Measurements from ENCODE around the gene TMC4. TPM values are rescaled to one million over a fixed set of nuclear protein-coding genes. Genes with fewer than 3 reads are reported as not detected.
A peak's percentile ranks its signal among the peaks of the same experiment; 100 is the strongest.

The TMC4 gene
- total RNA-seq, 1 experiment from 2014 or later: 13.4 TPM

DNA sequence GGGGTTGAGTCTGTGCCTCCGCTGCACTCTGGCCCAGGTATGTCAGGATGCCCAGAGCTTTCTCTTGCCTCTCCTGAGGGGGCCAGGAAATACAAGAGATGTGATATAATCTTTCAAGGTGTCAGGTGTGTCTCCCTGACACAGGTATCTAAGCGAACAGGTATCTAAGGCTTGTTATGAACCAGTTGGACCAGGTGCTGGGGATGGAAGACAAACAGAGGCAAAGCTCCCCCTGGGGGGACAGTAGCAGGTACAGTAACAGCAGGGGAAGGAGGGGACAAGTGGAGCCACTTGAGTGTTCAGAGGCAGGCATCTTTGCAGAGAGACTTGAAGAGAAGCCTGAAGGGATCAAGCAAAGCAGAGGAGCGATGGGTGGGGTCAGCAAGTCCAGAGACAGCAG, 16.0 kb downstream of the TMC4 start:
- BruUV-seq (replicated peaks): no TSS peak
- DNase-seq (no peak), ATAC-seq (no peak)
- intact Hi-C loops (cut with micrococcal nuclease): no loop called here
- Histone ChIP-seq H4K20me1 (ENCODE audit: low read length) (no peaks in the 10 kb centered on the region), H3K4me1 (ENCODE audit: insufficient read depth, low read length) (peaks cover 26% of the 10 kb centered on the region), H2AFZ (ENCODE audit: low read length) (no peak overlapping the region), H3K79me2 (ENCODE audit: low read length) (peaks cover 23% of the 10 kb centered on the region), H3K27ac (ENCODE audit: low read length) (no peak overlapping the region), H3K4me2 (ENCODE audit: low read length) (no peak overlapping the region), H3K36me3 (ENCODE audit: low read depth, low read length) (peaks cover 46% of the 10 kb centered on the region), H3K4me3 (ENCODE audit: low read length) (no peak overlapping the region), H3K9ac (ENCODE audit: low read length) (no peak overlapping the region), H3F3A (ENCODE audit: low read length, unreplicated experiment) (no peaks in the 10 kb centered on the region), H3K9me2 (replicated peaks; ENCODE audit: low read length) (no peaks in the 10 kb centered on the region), H3K27me3 (ENCODE audit: low read length) (no peaks in the 10 kb centered on the region), H3K9me3 (ENCODE audit: low read length) (no peaks in the 10 kb centered on the region)
- ChIA-PET CTCF (interaction anchor here (0.8 kb wide), 1 partner anchor 11 kb away, joined by 3 read pairs; no protein-coding TSS in a partner anchor), POLR2A (ENCODE audit: unreplicated experiment) (no interaction called here)
- no peak for TF ChIP-seq EZH2 (IDR thresholded peaks at IDR 0.05; ENCODE audit: low read length, unreplicated experiment)
- TF ChIP-seq EZH2phosphoT487 (IDR thresholded peaks at IDR 0.05; ENCODE audit: borderline replicate concordance, low read length): no peak
- TF ChIP-seq, protein P1, sequence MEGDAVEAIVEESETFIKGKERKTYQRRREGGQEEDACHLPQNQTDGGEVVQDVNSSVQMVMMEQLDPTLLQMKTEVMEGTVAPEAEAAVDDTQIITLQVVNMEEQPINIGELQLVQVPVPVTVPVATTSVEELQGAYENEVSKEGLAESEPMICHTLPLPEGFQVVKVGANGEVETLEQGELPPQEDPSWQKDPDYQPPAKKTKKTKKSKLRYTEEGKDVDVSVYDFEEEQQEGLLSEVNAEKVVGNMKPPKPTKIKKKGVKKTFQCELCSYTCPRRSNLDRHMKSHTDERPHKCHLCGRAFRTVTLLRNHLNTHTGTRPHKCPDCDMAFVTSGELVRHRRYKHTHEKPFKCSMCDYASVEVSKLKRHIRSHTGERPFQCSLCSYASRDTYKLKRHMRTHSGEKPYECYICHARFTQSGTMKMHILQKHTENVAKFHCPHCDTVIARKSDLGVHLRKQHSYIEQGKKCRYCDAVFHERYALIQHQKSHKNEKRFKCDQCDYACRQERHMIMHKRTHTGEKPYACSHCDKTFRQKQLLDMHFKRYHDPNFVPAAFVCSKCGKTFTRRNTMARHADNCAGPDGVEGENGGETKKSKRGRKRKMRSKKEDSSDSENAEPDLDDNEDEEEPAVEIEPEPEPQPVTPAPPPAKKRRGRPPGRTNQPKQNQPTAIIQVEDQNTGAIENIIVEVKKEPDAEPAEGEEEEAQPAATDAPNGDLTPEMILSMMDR (conservative IDR thresholded peaks at IDR 0.05; ENCODE audit: low read depth, low read length): no peak

DNA sequence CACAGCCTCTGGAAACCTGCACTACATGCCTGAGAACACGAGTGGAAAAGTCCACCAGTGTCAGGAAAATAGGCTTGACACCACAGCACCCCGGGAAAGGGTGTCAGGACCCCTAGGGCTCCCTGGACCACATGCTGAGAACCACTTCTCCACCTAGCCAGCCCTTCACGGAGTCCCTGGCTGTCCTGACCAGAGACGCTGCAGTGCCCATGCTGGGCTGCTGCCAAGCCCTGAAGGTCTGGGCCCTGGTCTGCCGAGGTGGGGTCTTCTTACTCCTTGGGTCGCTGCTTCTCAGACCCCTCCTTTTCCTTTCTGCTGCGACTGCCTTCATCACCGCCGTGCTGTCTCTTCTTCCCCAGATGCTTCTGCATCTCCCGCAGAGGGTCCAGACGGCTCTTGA, 16.5 kb downstream of the TMC4 start:
- H3K4me2 ChIP-seq (ENCODE audit: low read length): no peak overlapping the region
- H3K27me3 ChIP-seq (ENCODE audit: low read length): no peaks in the 10 kb centered on the region
- H4K20me1 ChIP-seq (ENCODE audit: low read length): no peaks in the 10 kb centered on the region
- H3K9ac ChIP-seq (ENCODE audit: low read length): no peak overlapping the region
- ChIA-PET CTCF (no interaction called here), POLR2A (ENCODE audit: unreplicated experiment) (no interaction called here)
- H2AFZ ChIP-seq (ENCODE audit: low read length): no peak overlapping the region
- peaks cover 48% of the 10 kb centered on the region for H3K36me3 ChIP-seq (ENCODE audit: low read depth, low read length)
- no peaks in the 10 kb centered on the region for H3F3A ChIP-seq (ENCODE audit: low read length, unreplicated experiment)
- H3K9me2 ChIP-seq (replicated peaks; ENCODE audit: low read length): no peaks in the 10 kb centered on the region
- DNase-seq: no peak
- H3K9me3 ChIP-seq (ENCODE audit: low read length): no peaks in the 10 kb centered on the region
- no peak for ATAC-seq
- TF ChIP-seq EZH2phosphoT487 (IDR thresholded peaks at IDR 0.05; ENCODE audit: borderline replicate concordance, low read length) (no peak), EZH2 (IDR thresholded peaks at IDR 0.05; ENCODE audit: low read length, unreplicated experiment) (no peak)
- TF ChIP-seq, protein P1 (conservative IDR thresholded peaks at IDR 0.05; ENCODE audit: low read depth, low read length): no peak
- intact Hi-C loops (cut with micrococcal nuclease): no loop called here
- no peak overlapping the region for H3K27ac ChIP-seq (ENCODE audit: low read length)
- H3K4me3 ChIP-seq (ENCODE audit: low read length): no peak overlapping the region
- peaks cover 19% of the 10 kb centered on the region for H3K79me2 ChIP-seq (ENCODE audit: low read length)
- TSS peak; percentile 1 for BruUV-seq (replicated peaks)
- peaks cover 22% of the 10 kb centered on the region for H3K4me1 ChIP-seq (ENCODE audit: insufficient read depth, low read length)

DNA sequence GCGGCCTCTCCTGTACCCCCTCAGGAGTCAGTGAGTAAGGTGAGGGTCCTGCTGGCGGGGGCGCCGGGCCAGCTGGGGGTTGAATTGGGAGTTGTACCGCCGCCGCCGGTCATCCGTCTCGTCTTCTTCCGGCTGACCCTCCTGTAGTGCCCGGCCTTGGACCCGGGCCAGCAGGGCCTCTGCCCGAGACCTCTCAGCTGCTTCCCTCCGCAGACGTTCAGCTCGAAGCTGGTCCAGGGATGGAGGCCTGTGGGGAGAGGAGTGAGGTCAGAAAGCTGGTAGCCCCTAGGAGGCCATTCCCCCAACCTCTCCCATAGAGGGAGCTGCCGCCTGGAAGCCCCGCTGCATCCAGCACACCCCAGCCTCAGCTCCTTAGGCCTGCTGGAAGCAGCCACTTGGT, 17.3 kb downstream of the TMC4 start:
- Histone ChIP-seq H3K79me2 (ENCODE audit: low read length) (peaks cover 15% of the 10 kb centered on the region), H3K27ac (ENCODE audit: low read length) (no peak overlapping the region), H3K4me3 (ENCODE audit: low read length) (no peak overlapping the region), H3K4me2 (ENCODE audit: low read length) (no peak overlapping the region), H3K36me3 (ENCODE audit: low read depth, low read length) (peaks cover 48% of the 10 kb centered on the region), H3K9ac (ENCODE audit: low read length) (no peak overlapping the region), H3K4me1 (ENCODE audit: insufficient read depth, low read length) (peaks cover 14% of the 10 kb centered on the region), H3K9me2 (replicated peaks; ENCODE audit: low read length) (no peaks in the 10 kb centered on the region), H4K20me1 (ENCODE audit: low read length) (no peaks in the 10 kb centered on the region), H2AFZ (ENCODE audit: low read length) (no peak overlapping the region), H3K9me3 (ENCODE audit: low read length) (no peaks in the 10 kb centered on the region), H3F3A (ENCODE audit: low read length, unreplicated experiment) (no peaks in the 10 kb centered on the region), H3K27me3 (ENCODE audit: low read length) (no peaks in the 10 kb centered on the region)
- ATAC-seq (no peak), DNase-seq (no peak)
- TF ChIP-seq, protein P1 (conservative IDR thresholded peaks at IDR 0.05; ENCODE audit: low read depth, low read length): no peak
- no peak for TF ChIP-seq EZH2phosphoT487 (IDR thresholded peaks at IDR 0.05; ENCODE audit: borderline replicate concordance, low read length)
- no peak for TF ChIP-seq EZH2 (IDR thresholded peaks at IDR 0.05; ENCODE audit: low read length, unreplicated experiment)
- ChIA-PET CTCF (no interaction called here), POLR2A (ENCODE audit: unreplicated experiment) (no interaction called here)
- intact Hi-C loops (cut with micrococcal nuclease): no loop called here
- BruUV-seq (replicated peaks): no TSS peak

Measured in PC-3 (cell line).